ENCODE data around the gene RAB14. TPM values are rescaled to one million over a fixed set of nuclear protein-coding genes. Genes with fewer than 3 reads are reported as not detected.
A peak's percentile ranks its signal among the peaks of the same experiment; 100 is the strongest.

Gene RAB14
- polyA plus RNA-seq, 4 donors: 36.3 to 67.8 (median 40.6) TPM

- no peak overlapping the region for H3K4me3 ChIP-seq (ENCODE audit: low read depth in 1 of 3, low read length in 3 of 3)
- no peaks in the 10 kb centered on the region for H3K9me3 ChIP-seq (ENCODE audit: control insufficient read depth in 2 of 2, insufficient read depth in 1 of 2, low read depth in 1 of 2, low read length in 1 of 2)
- FAIRE-seq (no peak), DNase-seq (no peak)
- H3K4me1 ChIP-seq (ENCODE audit: control insufficient read depth in 3 of 3, insufficient read depth in 2 of 3, low read depth in 1 of 3, low read length in 2 of 3): no peaks in the 10 kb centered on the region
- no peaks in the 10 kb centered on the region for H3K27me3 ChIP-seq (ENCODE audit: control insufficient read depth in 3 of 3, insufficient read depth in 3 of 3, low read length in 3 of 3)
- H3K36me3 ChIP-seq (ENCODE audit: control insufficient read depth in 3 of 3, insufficient read depth in 2 of 3, low read depth in 1 of 3, low read length in 3 of 3): no peaks in the 10 kb centered on the region
- no peak overlapping the region for H3K27ac ChIP-seq (ENCODE audit: low read depth in 1 of 3, low read length in 2 of 3)
- WGBS, 3 donors: 30 to 56% (median 49%) methylated on average over 5 of the region's 5 CpGs
Observed at GRCh38 chr9:121225240-121225639, 23.6 kb upstream of the RAB14 start.

GRCh38 chr9:121222524-121223171, 21.0 kb upstream of the RAB14 start:
- Histone ChIP-seq H3K9me3 (ENCODE audit: control insufficient read depth in 2 of 2, insufficient read depth in 1 of 2, low read depth in 1 of 2, low read length in 1 of 2) (no peaks in the 10 kb centered on the region), H3K4me1 (ENCODE audit: control insufficient read depth in 3 of 3, insufficient read depth in 2 of 3, low read depth in 1 of 3, low read length in 2 of 3) (no peaks in the 10 kb centered on the region), H3K27ac (ENCODE audit: low read depth in 1 of 3, low read length in 2 of 3) (no peak overlapping the region), H3K36me3 (ENCODE audit: control insufficient read depth in 3 of 3, insufficient read depth in 2 of 3, low read depth in 1 of 3, low read length in 3 of 3) (no peaks in the 10 kb centered on the region), H3K4me3 (ENCODE audit: low read depth in 1 of 3, low read length in 3 of 3) (no peak overlapping the region), H3K27me3 (ENCODE audit: control insufficient read depth in 3 of 3, insufficient read depth in 3 of 3, low read length in 3 of 3) (no peaks in the 10 kb centered on the region)
- DNase-seq (peak; percentile 43 to 45), FAIRE-seq (no peak)
- whole genome bisulfite sequencing, 3 donors: 62 to 65% (median 64%) methylated on average over 11 to 12 of the region's 12 CpGs

GRCh38 chr9:121221664-121222055, 20.0 kb upstream of the RAB14 start:
- Histone ChIP-seq H3K4me3 (ENCODE audit: low read depth in 1 of 3, low read length in 3 of 3) (no peak overlapping the region), H3K36me3 (ENCODE audit: control insufficient read depth in 3 of 3, insufficient read depth in 2 of 3, low read depth in 1 of 3, low read length in 3 of 3) (no peaks in the 10 kb centered on the region), H3K27ac (ENCODE audit: low read depth in 1 of 3, low read length in 2 of 3) (no peak overlapping the region), H3K27me3 (ENCODE audit: control insufficient read depth in 3 of 3, insufficient read depth in 3 of 3, low read length in 3 of 3) (no peaks in the 10 kb centered on the region), H3K4me1 (ENCODE audit: control insufficient read depth in 3 of 3, insufficient read depth in 2 of 3, low read depth in 1 of 3, low read length in 2 of 3) (no peaks in the 10 kb centered on the region), H3K9me3 (ENCODE audit: control insufficient read depth in 2 of 2, insufficient read depth in 1 of 2, low read depth in 1 of 2, low read length in 1 of 2) (no peaks in the 10 kb centered on the region)
- FAIRE-seq (no peak), DNase-seq (no peak)
- WGBS, 3 donors: 93 to 100% (median 97%) methylated on average over 2 of the region's 2 CpGs

- no peak for DNase-seq
Observed at GRCh38 chr9:121220996-121221663, 19.5 kb upstream of the RAB14 start.

GRCh38 chr9:121219530-121219929, 17.9 kb upstream of the RAB14 start:
- Histone ChIP-seq H3K4me3 (ENCODE audit: low read depth in 1 of 3, low read length in 3 of 3) (no peak overlapping the region), H3K36me3 (ENCODE audit: control insufficient read depth in 3 of 3, insufficient read depth in 2 of 3, low read depth in 1 of 3, low read length in 3 of 3) (no peaks in the 10 kb centered on the region), H3K4me1 (ENCODE audit: control insufficient read depth in 3 of 3, insufficient read depth in 2 of 3, low read depth in 1 of 3, low read length in 2 of 3) (no peaks in the 10 kb centered on the region), H3K27me3 (ENCODE audit: control insufficient read depth in 3 of 3, insufficient read depth in 3 of 3, low read length in 3 of 3) (no peaks in the 10 kb centered on the region), H3K27ac (ENCODE audit: low read depth in 1 of 3, low read length in 2 of 3) (no peak overlapping the region), H3K9me3 (ENCODE audit: control insufficient read depth in 2 of 2, insufficient read depth in 1 of 2, low read depth in 1 of 2, low read length in 1 of 2) (no peaks in the 10 kb centered on the region)
- no peak for FAIRE-seq
- 83 to 98% (median 88%) methylated on average over 3 of the region's 3 CpGs for WGBS, 3 donors
- DNase-seq: no peak

More at GRCh38 chr9:121220996-121221663, 19.5 kb upstream of the RAB14 start:
- no peaks in the 10 kb centered on the region for H3K27me3 ChIP-seq (ENCODE audit: control insufficient read depth in 3 of 3, insufficient read depth in 3 of 3, low read length in 3 of 3)
- H3K4me3 ChIP-seq (ENCODE audit: low read depth in 1 of 3, low read length in 3 of 3): no peak overlapping the region
- 78 to 91% (median 86%) methylated on average over 13 of the region's 13 CpGs for WGBS, 3 donors
- H3K4me1 ChIP-seq (ENCODE audit: control insufficient read depth in 3 of 3, insufficient read depth in 2 of 3, low read depth in 1 of 3, low read length in 2 of 3): no peaks in the 10 kb centered on the region
- FAIRE-seq: no peak
- no peak overlapping the region for H3K27ac ChIP-seq (ENCODE audit: low read depth in 1 of 3, low read length in 2 of 3)
- no peaks in the 10 kb centered on the region for H3K36me3 ChIP-seq (ENCODE audit: control insufficient read depth in 3 of 3, insufficient read depth in 2 of 3, low read depth in 1 of 3, low read length in 3 of 3)
- no peaks in the 10 kb centered on the region for H3K9me3 ChIP-seq (ENCODE audit: control insufficient read depth in 2 of 2, insufficient read depth in 1 of 2, low read depth in 1 of 2, low read length in 1 of 2)

GRCh38 chr9:121218357-121219027, 16.8 kb upstream of the RAB14 start:
- Histone ChIP-seq H3K9me3 (ENCODE audit: control insufficient read depth in 2 of 2, insufficient read depth in 1 of 2, low read depth in 1 of 2, low read length in 1 of 2) (no peaks in the 10 kb centered on the region), H3K4me1 (ENCODE audit: control insufficient read depth in 3 of 3, insufficient read depth in 2 of 3, low read depth in 1 of 3, low read length in 2 of 3) (no peaks in the 10 kb centered on the region), H3K36me3 (ENCODE audit: control insufficient read depth in 3 of 3, insufficient read depth in 2 of 3, low read depth in 1 of 3, low read length in 3 of 3) (no peaks in the 10 kb centered on the region), H3K27ac (ENCODE audit: low read depth in 1 of 3, low read length in 2 of 3) (no peak overlapping the region), H3K27me3 (ENCODE audit: control insufficient read depth in 3 of 3, insufficient read depth in 3 of 3, low read length in 3 of 3) (no peaks in the 10 kb centered on the region), H3K4me3 (ENCODE audit: low read depth in 1 of 3, low read length in 3 of 3) (no peak overlapping the region)
- DNase-seq (no peak), FAIRE-seq (no peak)
- 89 to 95% (median 89%) methylated on average over 8 of the region's 8 CpGs for WGBS, 3 donors

- Histone ChIP-seq H3K27ac (ENCODE audit: low read depth in 1 of 3, low read length in 2 of 3) (no peak overlapping the region), H3K9me3 (ENCODE audit: control insufficient read depth in 2 of 2, insufficient read depth in 1 of 2, low read depth in 1 of 2, low read length in 1 of 2) (no peaks in the 10 kb centered on the region), H3K27me3 (ENCODE audit: control insufficient read depth in 3 of 3, insufficient read depth in 3 of 3, low read length in 3 of 3) (no peaks in the 10 kb centered on the region), H3K4me3 (ENCODE audit: low read depth in 1 of 3, low read length in 3 of 3) (no peak overlapping the region), H3K36me3 (ENCODE audit: control insufficient read depth in 3 of 3, insufficient read depth in 2 of 3, low read depth in 1 of 3, low read length in 3 of 3) (no peaks in the 10 kb centered on the region), H3K4me1 (ENCODE audit: control insufficient read depth in 3 of 3, insufficient read depth in 2 of 3, low read depth in 1 of 3, low read length in 2 of 3) (no peaks in the 10 kb centered on the region)
- DNase-seq (no peak), FAIRE-seq (no peak)
- WGBS, 3 donors: 87 to 92% (median 92%) methylated on average over 4 of the region's 4 CpGs
Observed at GRCh38 chr9:121217609-121218292, 16.1 kb upstream of the RAB14 start.

- H3K4me1 ChIP-seq (ENCODE audit: control insufficient read depth in 3 of 3, insufficient read depth in 2 of 3, low read depth in 1 of 3, low read length in 2 of 3): no peaks in the 10 kb centered on the region
- no peak for DNase-seq
- no peak overlapping the region for H3K4me3 ChIP-seq (ENCODE audit: low read depth in 1 of 3, low read length in 3 of 3)
- no peaks in the 10 kb centered on the region for H3K27me3 ChIP-seq (ENCODE audit: control insufficient read depth in 3 of 3, insufficient read depth in 3 of 3, low read length in 3 of 3)
- no peak overlapping the region for H3K27ac ChIP-seq (ENCODE audit: low read depth in 1 of 3, low read length in 2 of 3)
- no peaks in the 10 kb centered on the region for H3K36me3 ChIP-seq (ENCODE audit: control insufficient read depth in 3 of 3, insufficient read depth in 2 of 3, low read depth in 1 of 3, low read length in 3 of 3)
- 85 to 95% (median 91%) methylated on average over 3 of the region's 3 CpGs for WGBS, 3 donors
- no peaks in the 10 kb centered on the region for H3K9me3 ChIP-seq (ENCODE audit: control insufficient read depth in 2 of 2, insufficient read depth in 1 of 2, low read depth in 1 of 2, low read length in 1 of 2)
- FAIRE-seq: no peak
Observed at GRCh38 chr9:121216271-121216805, 14.7 kb upstream of the RAB14 start.

Measured in small intestine (tissue), 7 donors.